Mesendoderm (in vitro differentiated cells): Measurements from ENCODE around the gene OVOL1.

Source experiments
- DNase-seq: peaks from one replicate; pipeline ENCODE4 v3.0.0; 2013
- H2AK5ac ChIP-seq: 2 replicates; pipeline ENCODE4 v1.6.1; 2013; ENCODE audit warnings: low read length, inconsistent platforms
- H2BK120ac ChIP-seq: 2 replicates; pipeline ENCODE4 v1.6.1; 2013; ENCODE audit warnings: low read depth, mild to moderate bottlenecking, low read length, moderate library complexity, mixed read lengths
- H2BK15ac ChIP-seq: replicated peaks from 2 replicates; pipeline ENCODE4 v1.6.1; 2013; ENCODE audit warnings: low read depth, mild to moderate bottlenecking, moderate library complexity
- H2BK5ac ChIP-seq: 2 replicates; pipeline ENCODE4 v1.6.1; 2013; ENCODE audit warnings: low read length, inconsistent platforms
- H3K18ac ChIP-seq: 2 replicates; pipeline ENCODE4 v1.6.1; 2013; ENCODE audit warnings: mild to moderate bottlenecking, low read length, mixed read lengths
- H3K23ac ChIP-seq: one replicate; pipeline ENCODE4 v1.6.1; 2013; ENCODE audit warnings: low read length
- H3K27ac ChIP-seq: 2 replicates; pipeline ENCODE4 v1.5.1; 2013; ENCODE audit warnings: low read depth, mild to moderate bottlenecking, inconsistent platforms, low read length, moderate library complexity
- H3K27me3 ChIP-seq: 2 replicates; pipeline ENCODE4 v1.6.1; 2013; ENCODE audit warnings: low read length, control low read depth, mild to moderate bottlenecking, inconsistent platforms; ENCODE audit not compliant: insufficient read depth, poor library complexity
- H3K36me3 ChIP-seq: 2 replicates; pipeline ENCODE4 v1.6.1; 2013; ENCODE audit warnings: low read length, inconsistent platforms; ENCODE audit not compliant: control insufficient read depth, insufficient read depth
- H3K4ac ChIP-seq: one replicate; pipeline ENCODE4 v1.6.1; 2013; ENCODE audit warnings: low read depth, mild to moderate bottlenecking, low read length, moderate library complexity
- H3K4me1 ChIP-seq: 2 replicates; pipeline ENCODE4 v1.6.1; 2013; ENCODE audit warnings: low read depth, low read length, inconsistent platforms; ENCODE audit not compliant: control insufficient read depth
- H3K4me2 ChIP-seq: 2 replicates; pipeline ENCODE4 v1.6.1; 2013; ENCODE audit warnings: low read length
- H3K4me3 ChIP-seq: 2 replicates; pipeline ENCODE4 v1.5.1; 2013; ENCODE audit warnings: mild to moderate bottlenecking, low read length
- H3K56ac ChIP-seq: one replicate; pipeline ENCODE4 v1.6.1; 2013; ENCODE audit warnings: low read length
- H3K79me1 ChIP-seq: 2 replicates; pipeline ENCODE4 v1.6.1; 2013; ENCODE audit warnings: low read length, inconsistent platforms
- H3K79me2 ChIP-seq: 2 replicates; pipeline ENCODE4 v1.6.1; 2013; ENCODE audit warnings: mild to moderate bottlenecking, low read length; ENCODE audit not compliant: control insufficient read depth, insufficient read depth
- H3K9ac ChIP-seq: 2 replicates; pipeline ENCODE4 v1.6.1; 2013; ENCODE audit warnings: low read length, inconsistent platforms
- H4K5ac ChIP-seq: one replicate; pipeline ENCODE4 v1.6.1; 2013; ENCODE audit warnings: low read length
- H4K8ac ChIP-seq: one replicate; pipeline ENCODE4 v1.6.1; 2013; ENCODE audit warnings: low read depth, mild to moderate bottlenecking, control low read depth, low read length, moderate library complexity
- WGBS: extraction: QIAGEN DNeasy Blood & Tissue Kit; methylation state at CpG from one replicate; pipeline ENCODE4 v1.1.7; 2013; ENCODE audit warnings: low lambda C conversion rate, missing lambda C conversion rate; ENCODE audit not compliant: insufficient coverage; ENCODE audit errors: extremely low coverage; 5-methylcytosine and 5-hydroxymethylcytosine counted together

Gene OVOL1

GRCh38 chr11:65786008-65786785, 666 bp upstream of the OVOL1 start:
- no peak overlapping the region for H3K23ac ChIP-seq
- H3K27ac ChIP-seq = no peak overlapping the region
- H2BK15ac ChIP-seq = no peak overlapping the region
- no peak overlapping the region for H2BK120ac ChIP-seq
- H3K4me2 ChIP-seq = peak overlapping the region; percentile 22
- H3K18ac ChIP-seq = no peak overlapping the region
- H2BK5ac ChIP-seq = no peak overlapping the region
- no peak overlapping the region for H2AK5ac ChIP-seq
- peaks cover 14% of the 10 kb centered on the region for H3K27me3 ChIP-seq
- H3K9ac ChIP-seq = peak overlapping the region; percentile 16
- H3K4me3 ChIP-seq = no peak overlapping the region
- H3K4ac ChIP-seq = no peak overlapping the region
- DNase-seq = no peak
- H3K56ac ChIP-seq = peak overlapping the region; percentile 49
- no peak overlapping the region for H4K5ac ChIP-seq
- no peaks in the 10 kb centered on the region for H3K79me2 ChIP-seq
- no peaks in the 10 kb centered on the region for H3K36me3 ChIP-seq
- WGBS = no CpG with 5 or more reads among the region's 74 CpGs
- peaks cover 3% of the 10 kb centered on the region for H3K4me1 ChIP-seq
- H4K8ac ChIP-seq = no peak overlapping the region
- no peaks in the 10 kb centered on the region for H3K79me1 ChIP-seq

- Histone ChIP-seq H3K4me3 (peak overlapping the region; percentile 5), H3K18ac (peak overlapping the region; percentile 12), H3K56ac (peak overlapping the region; percentile 78), H4K8ac (no peak overlapping the region), H2BK15ac (no peak overlapping the region), H3K79me2 (no peaks in the 10 kb centered on the region), H3K23ac (no peak overlapping the region), H3K4me1 (peaks cover 3% of the 10 kb centered on the region), H2BK5ac (no peak overlapping the region), H3K27ac (no peak overlapping the region), H4K5ac (no peak overlapping the region), H3K4me2 (peak overlapping the region; percentile 46), H3K36me3 (no peaks in the 10 kb centered on the region), H3K4ac (no peak overlapping the region), H3K79me1 (no peaks in the 10 kb centered on the region), H2AK5ac (no peak overlapping the region), H3K27me3 (peaks cover 14% of the 10 kb centered on the region), H2BK120ac (no peak overlapping the region), H3K9ac (peak overlapping the region; percentile 28)
- no CpG with 5 or more reads among the region's 64 CpGs for WGBS
- DNase-seq = peak; percentile 66
Observed at GRCh38 chr11:65787649-65788622, 1.1 kb downstream of the OVOL1 start.

GRCh38 chr11:65788821-65789220, 2.0 kb downstream of the OVOL1 start:
- WGBS = no CpG with 5 or more reads among the region's 6 CpGs

GRCh38 chr11:65789230-65790103, 2.6 kb downstream of the OVOL1 start:
- Histone ChIP-seq H3K4ac (no peak overlapping the region), H3K79me1 (no peaks in the 10 kb centered on the region), H3K27ac (no peak overlapping the region), H3K27me3 (peaks cover 14% of the 10 kb centered on the region), H3K18ac (no peak overlapping the region), H3K9ac (no peak overlapping the region), H3K79me2 (no peaks in the 10 kb centered on the region), H2BK5ac (no peak overlapping the region), H4K8ac (no peak overlapping the region), H3K56ac (no peak overlapping the region), H2AK5ac (no peak overlapping the region), H3K4me3 (no peak overlapping the region), H3K36me3 (no peaks in the 10 kb centered on the region), H3K4me2 (no peak overlapping the region), H3K4me1 (peaks cover 3% of the 10 kb centered on the region), H2BK120ac (no peak overlapping the region), H4K5ac (no peak overlapping the region), H3K23ac (no peak overlapping the region), H2BK15ac (no peak overlapping the region)
- WGBS = no CpG with 5 or more reads among the region's 14 CpGs
- no peak for DNase-seq

More at GRCh38 chr11:65788821-65789220, 2.0 kb downstream of the OVOL1 start:
- Histone ChIP-seq H3K4ac (no peak overlapping the region), H3K27ac (no peak overlapping the region), H3K9ac (peak overlapping the region; percentile 20), H4K5ac (no peak overlapping the region), H3K56ac (peak overlapping the region; percentile 78), H2BK15ac (no peak overlapping the region), H3K79me1 (no peaks in the 10 kb centered on the region), H3K36me3 (no peaks in the 10 kb centered on the region), H3K18ac (peak overlapping the region; percentile 12), H3K27me3 (peaks cover 14% of the 10 kb centered on the region), H3K79me2 (no peaks in the 10 kb centered on the region), H3K4me3 (no peak overlapping the region), H2BK5ac (no peak overlapping the region), H3K4me1 (peaks cover 3% of the 10 kb centered on the region), H3K4me2 (no peak overlapping the region), H4K8ac (no peak overlapping the region), H3K23ac (no peak overlapping the region), H2BK120ac (no peak overlapping the region), H2AK5ac (peak overlapping the region; percentile 74)
- DNase-seq = no peak

GRCh38 chr11:65790104-65790901, 3.4 kb downstream of the OVOL1 start:
- Histone ChIP-seq H3K4me1 (peaks cover 3% of the 10 kb centered on the region), H3K36me3 (no peaks in the 10 kb centered on the region), H4K8ac (no peak overlapping the region), H3K4me3 (no peak overlapping the region), H2BK15ac (no peak overlapping the region), H3K18ac (no peak overlapping the region), H3K9ac (no peak overlapping the region), H3K4me2 (no peak overlapping the region), H4K5ac (no peak overlapping the region), H3K79me2 (no peaks in the 10 kb centered on the region), H3K4ac (no peak overlapping the region), H3K23ac (no peak overlapping the region), H2AK5ac (no peak overlapping the region), H3K56ac (no peak overlapping the region), H3K27me3 (peaks cover 14% of the 10 kb centered on the region), H2BK5ac (no peak overlapping the region), H2BK120ac (no peak overlapping the region), H3K79me1 (no peaks in the 10 kb centered on the region), H3K27ac (no peak overlapping the region)
- no CpG with 5 or more reads among the region's 13 CpGs for WGBS
- DNase-seq = no peak
